Gastrocnemius medialis (tissue), 4 donors: ENCODE results near the gene ATP6V1G2. TPM values are rescaled to one million over a fixed set of nuclear protein-coding genes. Genes with fewer than 3 reads are reported as not detected.
"Not testable (repeated sequence)": the region's sequence is repeated elsewhere in the genome, so short reads cannot be mapped to it uniquely, and the experiment has no call there.

Experiments used
- ATAC-seq, 2 donors: fragments of 150-250 bp; one replicate each; pipeline ENCODE4 v1.9.1; 2016
- DNase-seq, 2 donors: peaks; one replicate each; pipeline ENCODE4 v3.0.0-alpha.2; 2019
- H3K27ac ChIP-seq, 4 donors: fragments of 200-600 bp; sonication (generic); 1 replicate in 1 of 4; 2 replicates in 3 of 4; pipeline ENCODE4 v1.5.1; 2016 to 2018; ENCODE audit warnings: mild to moderate bottlenecking in 2 of 4, moderate library complexity in 1 of 4
- H3K27me3 ChIP-seq, 3 donors: fragments of 200-600 bp; sonication (generic) in 2 of 3; 1 replicate in 1 of 3; 2 replicates in 2 of 3; pipeline versions ENCODE4 v1.5.1 to v1.6.0; 2016 to 2019; ENCODE audit warnings: mild to moderate bottlenecking in 1 of 3, moderate library complexity in 1 of 3
- H3K36me3 ChIP-seq, 2 donors: fragments of 200-600 bp; sonication (generic) in 1 of 2; one replicate each; pipeline ENCODE4 v1.5.1; 2017 to 2018
- H3K4me1 ChIP-seq, 2 donors: fragments of 200-600 bp; sonication (generic) in 1 of 2; one replicate each; pipeline ENCODE4 v1.5.1; 2016 to 2017; ENCODE audit warnings: mild to moderate bottlenecking in 2 of 2
- H3K4me3 ChIP-seq, 4 donors: fragments of 200-600 bp; sonication (generic) in 3 of 4; 1 replicate in 1 of 4; 2 replicates in 3 of 4; pipeline ENCODE4 v1.5.1; 2016 to 2019; ENCODE audit warnings: mild to moderate bottlenecking in 2 of 4
- H3K9me3 ChIP-seq, 3 donors: fragments of 200-600 bp; sonication (generic) in 2 of 3; 1 replicate in 1 of 3; 2 replicates in 2 of 3; pipeline ENCODE4 v1.5.1; 2016 to 2019
- POLR2A ChIP-seq, 2 donors: fragments of 450-650 bp; IDR thresholded peaks; one replicate each; pipeline ENCODE4 v1.6.1; 2017; ENCODE audit warnings: antibody characterized with exemption in 2 of 2, mild to moderate bottlenecking in 2 of 2, moderate library complexity in 2 of 2
- in situ Hi-C, 4 donors: fragments of 200-750 bp; cut with MboI; loops; one replicate each; pipeline versions ENCODE4 v1.15.0 to v1.8.0; 2017; ENCODE audit warnings: low sequenced_read_pairs in 4 of 4
- intact Hi-C: fragments of 100-400 bp; cut with DNase I; formaldehyde crosslinking; loops from one replicate; pipeline ENCODE4 v1.15.1; 2023; ENCODE audit warnings: low total_unique reads
- total RNA-seq, 4 donors: library from RNA; depleted of rRNA; stranded (reverse); fragments of >200 nt; gene quantifications; one replicate each; pipeline versions ENCODE4 v1.1.0 to v1.2.3, GENCODE V29; 2016
- TF ChIP-seq, protein P1 (sequence below), 5 experiments: fragments of 450-650 bp in 3 of 5; fragments of 200-600 bp in 2 of 5; sonication (generic) in 2 of 5; IDR thresholded peaks in 4 of 5; conservative IDR thresholded peaks in 1 of 5; 1 replicate in 4 of 5; 2 replicates in 1 of 5; pipeline ENCODE4 v1.5.1; 2016 to 2019; ENCODE audit warnings: antibody characterized with exemption in 5 of 5, mild to moderate bottlenecking in 3 of 5, moderate library complexity in 3 of 5

ATP6V1G2 gene
- total RNA-seq, 4 donors from 2014 or later = 0.46 to 1.8 (median 1.1) TPM

DNA sequence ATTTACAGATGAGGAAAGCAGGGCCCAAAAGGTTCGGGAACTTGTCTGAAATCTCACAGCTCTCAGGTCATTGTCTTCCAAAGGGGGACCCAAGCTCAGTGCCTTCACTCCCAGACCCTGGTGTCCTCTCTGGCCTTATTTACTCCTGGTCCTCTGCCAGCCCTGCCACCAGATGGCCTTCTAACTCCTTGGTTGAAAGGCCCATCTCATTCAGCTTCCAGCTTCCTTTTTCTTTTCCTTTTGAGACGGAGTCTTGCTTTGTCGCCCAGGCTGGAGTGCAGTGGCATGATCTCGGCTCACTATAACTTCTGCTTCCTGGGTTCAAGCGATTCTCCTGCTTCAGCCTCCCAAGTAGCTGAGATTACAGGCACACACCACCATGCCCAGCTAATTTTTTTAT is 5.0 kb upstream of the ATP6V1G2 start:
- TF ChIP-seq, protein P1, sequence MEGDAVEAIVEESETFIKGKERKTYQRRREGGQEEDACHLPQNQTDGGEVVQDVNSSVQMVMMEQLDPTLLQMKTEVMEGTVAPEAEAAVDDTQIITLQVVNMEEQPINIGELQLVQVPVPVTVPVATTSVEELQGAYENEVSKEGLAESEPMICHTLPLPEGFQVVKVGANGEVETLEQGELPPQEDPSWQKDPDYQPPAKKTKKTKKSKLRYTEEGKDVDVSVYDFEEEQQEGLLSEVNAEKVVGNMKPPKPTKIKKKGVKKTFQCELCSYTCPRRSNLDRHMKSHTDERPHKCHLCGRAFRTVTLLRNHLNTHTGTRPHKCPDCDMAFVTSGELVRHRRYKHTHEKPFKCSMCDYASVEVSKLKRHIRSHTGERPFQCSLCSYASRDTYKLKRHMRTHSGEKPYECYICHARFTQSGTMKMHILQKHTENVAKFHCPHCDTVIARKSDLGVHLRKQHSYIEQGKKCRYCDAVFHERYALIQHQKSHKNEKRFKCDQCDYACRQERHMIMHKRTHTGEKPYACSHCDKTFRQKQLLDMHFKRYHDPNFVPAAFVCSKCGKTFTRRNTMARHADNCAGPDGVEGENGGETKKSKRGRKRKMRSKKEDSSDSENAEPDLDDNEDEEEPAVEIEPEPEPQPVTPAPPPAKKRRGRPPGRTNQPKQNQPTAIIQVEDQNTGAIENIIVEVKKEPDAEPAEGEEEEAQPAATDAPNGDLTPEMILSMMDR (IDR thresholded peaks at IDR 0.05 in 4 of 5, conservative IDR thresholded peaks at IDR 0.05 in 1 of 5) = peak in 1 of 5 experiments; percentile 32
- H3K27me3 ChIP-seq, H3K9me3 ChIP-seq, in situ Hi-C loops, H3K4me3 ChIP-seq, intact Hi-C loops, ATAC-seq: not testable (repeated sequence)
- DNase-seq = peak; percentile 23 to 26
- peaks cover 9 to 13% of the 10 kb centered on the region in 2 donors for H3K4me1 ChIP-seq
- peaks cover 0 to 30% of the 10 kb centered on the region in 2 donors for H3K36me3 ChIP-seq
- H3K27ac ChIP-seq = peak overlapping the region in 2 of 4 donors; percentile 3 to 24

- in situ Hi-C loops (loop anchor here (5.0 to 25.0 kb wide), 5 partner anchors 46 to 639 kb away; partner anchors contain the start of genes AGER (in 1 of the 4), AGPAT1 (in 1 of the 4), GPSM3 (in 1 of the 4) and NCR3 (in 1 of the 4)), intact Hi-C loops (loop anchor here (5.0 to 10.0 kb wide), 6 partner anchors 286 to 1484 kb away; partner anchors contain the start of genes EHMT2, NELFE, NEU1 and POLR1H)
- DNase-seq = no peak
- Histone ChIP-seq H3K27ac (peak overlapping the region; percentile 86 to 97 (median 90)), H3K4me3 (peak overlapping the region in 3 of 4 donors; percentile 48 to 63 (median 63)), H3K27me3 (no peaks in the 10 kb centered on the region), H3K36me3 (peaks cover 0 to 24% of the 10 kb centered on the region in 2 donors), H3K4me1 (peaks cover 10 to 13% of the 10 kb centered on the region in 2 donors), H3K9me3 (no peaks in the 10 kb centered on the region)
- ATAC-seq = no peak
- TF ChIP-seq, protein P1 (IDR thresholded peaks at IDR 0.05 in 4 of 5, conservative IDR thresholded peaks at IDR 0.05 in 1 of 5) = no peak
- no peak for TF ChIP-seq POLR2A (IDR thresholded peaks at IDR 0.05)
Measured at GRCh38 chr6:31548544-31548873, 2.1 kb upstream of the ATP6V1G2 start.

GRCh38 chr6:31547727-31548543 is 1.5 kb upstream of the ATP6V1G2 start:
- ATAC-seq = no peak
- H3K9me3 ChIP-seq = no peaks in the 10 kb centered on the region
- peak overlapping the region; percentile 86 to 97 (median 90) for H3K27ac ChIP-seq
- peaks cover 16 to 18% of the 10 kb centered on the region in 2 donors for H3K4me1 ChIP-seq
- intact Hi-C loops (loop anchor here (2.0 to 10.0 kb wide), 7 partner anchors 73 to 1483 kb away; partner anchors contain the start of genes EHMT2, NELFE, NEU1 and POLR1H), in situ Hi-C loops (loop anchor here (5.0 to 25.0 kb wide), 5 partner anchors 47 to 639 kb away; partner anchors contain the start of genes AGER (in 1 of the 4), AGPAT1 (in 1 of the 4), GPSM3 (in 1 of the 4) and NCR3 (in 1 of the 4))
- H3K36me3 ChIP-seq = peaks cover 0 to 21% of the 10 kb centered on the region in 2 donors
- no peak for TF ChIP-seq POLR2A (IDR thresholded peaks at IDR 0.05)
- TF ChIP-seq, protein P1 (IDR thresholded peaks at IDR 0.05 in 4 of 5, conservative IDR thresholded peaks at IDR 0.05 in 1 of 5) = no peak
- no peak for DNase-seq
- H3K4me3 ChIP-seq = peak overlapping the region; percentile 48 to 72 (median 63)
- no peaks in the 10 kb centered on the region for H3K27me3 ChIP-seq

- TF ChIP-seq, protein P1 (IDR thresholded peaks at IDR 0.05 in 4 of 5, conservative IDR thresholded peaks at IDR 0.05 in 1 of 5) = peak in 1 of 5 experiments; percentile 13
- peak; percentile 64 to 68 for TF ChIP-seq POLR2A (IDR thresholded peaks at IDR 0.05)
- Histone ChIP-seq H3K4me3 (peak within 1 kb of the TSS; percentile 48 to 72 (median 63)), H3K27ac (peak within 1 kb of the TSS; percentile 86 to 97 (median 90)), H3K27me3 (no peaks in the 10 kb centered on the region), H3K9me3 (no peaks in the 10 kb centered on the region), H3K4me1 (peaks cover 20 to 22% of the 10 kb centered on the region in 2 donors), H3K36me3 (peaks cover 0 to 21% of the 10 kb centered on the region in 2 donors)
- DNase-seq (peak; percentile 96), ATAC-seq (peak; percentile 97 to 98)
- in situ Hi-C loops (loop anchor here (5.0 to 25.0 kb wide), 5 partner anchors 48 to 640 kb away; partner anchors contain the start of genes AGER (in 1 of the 4), AGPAT1 (in 1 of the 4), GPSM3 (in 1 of the 4) and NCR3 (in 1 of the 4)), intact Hi-C loops (loop anchor here (1.0 to 10.0 kb wide), 9 partner anchors 34 to 1482 kb away; partner anchors contain the start of genes EHMT2, NELFE, NEU1 and POLR1H)
Measured at GRCh38 chr6:31546958-31547726, 734 bp upstream of the ATP6V1G2 start, which contains the start of gene NFKBIL1. Gene NFKBIL1, plus strand, starts transcription at chr6:31547608. Its CDS starts 87 bp downstream, at chr6:31547695.
